ENCODE data around the gene MAN2B2.

MAN2B2 gene

DNA sequence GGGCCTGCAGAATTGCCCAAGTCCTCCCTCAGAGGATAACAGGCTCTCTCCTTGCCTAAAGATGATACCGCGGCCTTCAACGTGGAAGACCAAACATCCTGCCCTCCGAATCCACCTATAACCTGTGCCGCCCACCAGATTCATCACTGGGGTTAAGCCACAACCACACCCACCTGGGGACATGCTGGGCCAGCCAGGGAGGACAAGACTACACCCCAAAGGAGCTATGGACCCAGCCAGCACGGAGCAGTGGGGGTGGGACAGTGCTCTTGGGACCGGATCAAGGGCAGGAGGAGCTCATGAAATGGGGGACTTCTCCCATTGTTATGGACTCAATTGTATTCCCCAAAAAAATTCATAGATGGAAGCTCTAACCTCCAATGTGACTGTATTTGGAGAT, 6.8 kb upstream of the MAN2B2 start:
- DNase-seq: no peak

DNA sequence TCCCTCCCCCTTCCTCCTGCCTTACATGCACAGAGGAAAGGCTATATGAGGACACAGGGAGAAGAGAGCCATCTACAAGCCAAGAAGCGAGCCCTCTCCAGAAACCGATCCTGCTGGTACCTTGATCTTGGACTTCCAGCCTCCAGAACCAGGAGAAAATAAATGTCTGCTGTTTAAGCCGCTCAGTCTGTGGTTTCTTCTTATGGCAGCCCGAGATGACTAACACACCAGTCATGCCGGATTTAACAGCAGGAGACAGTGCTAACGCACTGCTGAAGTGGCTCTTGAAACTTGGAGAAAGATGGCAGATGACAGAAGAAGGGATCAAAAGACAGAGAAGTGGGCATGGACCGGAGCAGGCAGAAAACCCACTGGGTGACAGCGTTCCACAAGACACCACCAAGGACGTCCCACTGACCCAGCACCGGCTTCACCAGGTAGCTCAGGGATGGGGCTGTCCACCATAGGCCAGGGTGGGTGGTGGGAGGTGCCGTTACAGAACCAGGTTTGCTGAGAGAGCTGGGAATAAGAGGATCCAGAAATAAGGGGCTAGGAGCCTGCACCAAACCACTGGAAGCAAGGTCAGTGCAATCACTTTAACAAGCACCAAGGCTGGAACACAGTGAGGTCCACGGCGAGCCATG, 6.2 kb upstream of the MAN2B2 start:
- DNase-seq: peak; percentile 72

- no peak for DNase-seq
Measured at GRCh38 chr4:6571608-6572007, 3.4 kb upstream of the MAN2B2 start.

DNA sequence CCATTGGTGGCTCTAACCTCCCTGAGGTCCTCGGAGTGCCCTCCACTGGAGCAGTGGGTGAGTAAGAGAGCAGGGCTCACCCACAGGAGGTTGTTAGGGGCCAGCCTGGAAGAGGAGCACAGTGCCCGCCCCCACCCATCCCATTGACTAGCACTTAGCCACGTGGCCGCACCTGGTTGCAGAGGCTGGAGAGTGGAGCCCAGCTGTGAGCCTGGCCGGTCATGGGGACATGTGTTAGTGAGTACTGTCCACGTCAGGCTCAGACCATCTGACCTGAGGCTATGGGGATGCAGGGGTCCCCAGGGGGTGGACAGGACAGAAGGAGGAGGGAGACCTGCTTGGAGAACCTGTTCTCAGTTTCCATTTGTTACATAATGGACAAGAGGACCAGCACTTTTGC, 1.4 kb upstream of the MAN2B2 start:
- DNase-seq: no peak

DNA sequence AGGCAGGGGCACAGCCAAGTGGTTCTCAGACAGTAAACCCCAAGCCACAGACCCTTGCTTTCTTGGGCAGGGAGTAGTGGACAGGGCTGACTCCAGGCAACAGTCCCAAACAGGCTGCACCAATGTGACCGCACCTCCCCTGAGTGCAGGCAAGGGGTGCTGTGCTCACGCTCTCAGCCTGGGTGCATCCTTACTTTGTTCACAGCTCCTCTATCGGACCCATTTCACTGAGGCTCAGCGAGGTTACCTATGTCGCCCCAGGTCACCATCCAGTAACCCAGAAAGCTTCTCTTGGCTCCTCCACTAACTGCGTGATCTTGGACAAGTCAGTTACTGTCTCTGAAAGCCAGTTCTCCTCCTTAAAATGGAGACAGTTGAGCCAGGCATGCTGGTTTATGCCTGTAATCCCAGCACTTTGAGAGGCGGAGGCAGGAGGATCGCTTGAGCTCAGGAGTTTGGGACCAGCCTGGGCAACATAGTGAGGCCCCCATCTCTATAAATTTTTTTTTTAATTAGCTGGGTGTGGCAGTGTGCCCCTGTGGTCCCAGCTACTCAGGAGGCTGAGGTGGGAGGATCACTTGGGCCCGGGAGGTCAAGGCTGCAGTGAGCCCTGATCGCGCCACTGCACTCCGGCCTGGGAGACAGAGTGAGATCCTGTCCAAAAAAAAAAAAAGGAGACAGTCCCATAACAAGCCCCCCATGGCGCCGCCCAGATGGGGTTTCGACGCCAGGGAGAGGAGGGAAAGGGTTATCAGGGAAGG, 823 bp upstream of the MAN2B2 start:
- DNase-seq: no peak

DNA sequence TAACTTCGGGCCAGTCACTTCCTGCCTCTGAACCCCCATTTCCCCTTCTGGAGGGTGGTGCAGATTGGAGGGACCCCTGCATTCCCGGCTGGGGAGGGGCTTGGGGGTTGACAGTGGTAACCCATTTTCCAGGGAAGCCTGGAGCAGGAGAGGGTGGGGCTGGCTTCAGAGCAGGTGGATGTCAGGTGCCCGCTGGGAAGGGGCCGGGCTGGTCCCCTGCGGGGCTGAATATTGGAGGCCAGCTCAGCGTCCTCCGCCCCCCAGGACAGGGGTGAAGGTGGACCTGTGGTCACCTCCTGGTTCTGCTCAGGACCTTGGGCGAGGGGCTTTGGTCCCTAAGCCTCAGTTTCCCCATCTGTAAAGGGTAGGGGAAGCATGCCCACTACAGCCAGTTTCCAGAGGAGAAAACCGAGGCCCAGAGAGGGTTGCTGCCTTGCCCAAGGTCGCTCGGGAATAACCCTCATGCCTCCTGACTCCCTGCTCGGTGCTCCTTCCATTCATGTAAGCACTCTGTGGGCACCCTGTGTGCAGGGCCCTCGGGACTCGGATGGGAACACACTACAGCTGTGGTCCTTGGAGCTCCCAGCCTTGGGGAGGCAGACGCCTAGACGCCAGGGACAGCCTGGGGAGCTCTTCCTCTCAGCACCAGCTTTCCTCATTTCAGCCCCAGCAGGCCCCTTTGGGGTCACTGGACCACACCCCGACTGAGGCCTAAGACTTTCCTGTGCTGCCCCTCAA, 683 bp downstream of the MAN2B2 start:
- DNase-seq: no peak

DNA sequence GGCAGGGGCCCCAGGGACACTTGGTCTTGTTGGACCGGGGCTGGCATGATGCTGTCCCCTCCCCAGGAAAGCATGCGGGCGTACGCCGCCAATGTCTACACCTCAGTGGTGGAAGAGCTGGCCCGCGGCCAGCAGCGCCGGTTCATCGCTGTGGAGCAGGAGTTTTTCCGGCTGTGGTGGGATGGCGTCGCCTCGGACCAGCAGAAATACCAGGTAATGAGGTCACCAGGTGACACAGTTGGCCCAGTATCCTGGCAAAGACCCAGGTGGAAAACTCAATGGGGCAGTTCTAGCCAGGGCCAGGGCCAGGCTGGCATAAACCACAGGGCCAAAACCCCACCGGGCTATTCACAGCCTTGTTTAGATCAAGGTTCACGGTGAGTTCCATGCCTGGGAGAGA, 1.5 kb downstream of the MAN2B2 start:
- DNase-seq: no peak

DNA sequence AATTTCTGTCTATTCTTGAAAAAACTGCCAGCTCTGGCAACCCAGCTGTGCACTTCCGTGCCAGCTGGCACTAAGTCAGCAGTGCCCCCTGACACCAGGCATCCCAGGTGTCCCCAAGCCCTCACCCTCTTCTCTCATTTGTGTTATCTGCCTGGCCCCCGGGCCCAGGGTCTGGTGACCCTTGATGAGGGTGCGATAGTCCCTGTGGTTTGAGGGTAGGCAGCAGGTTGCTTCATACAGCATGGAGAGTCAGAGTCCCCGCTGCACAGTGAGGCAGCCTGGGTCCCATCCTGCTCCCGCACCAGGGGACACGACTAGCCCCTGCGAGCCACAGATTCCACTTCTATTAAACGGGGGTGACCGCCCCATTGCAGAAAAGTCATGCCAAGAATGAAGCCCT, 1.9 kb downstream of the MAN2B2 start:
- DNase-seq: no peak

- no peak for DNase-seq
Measured at GRCh38 chr4:6577409-6577808, 2.4 kb downstream of the MAN2B2 start.

DNA sequence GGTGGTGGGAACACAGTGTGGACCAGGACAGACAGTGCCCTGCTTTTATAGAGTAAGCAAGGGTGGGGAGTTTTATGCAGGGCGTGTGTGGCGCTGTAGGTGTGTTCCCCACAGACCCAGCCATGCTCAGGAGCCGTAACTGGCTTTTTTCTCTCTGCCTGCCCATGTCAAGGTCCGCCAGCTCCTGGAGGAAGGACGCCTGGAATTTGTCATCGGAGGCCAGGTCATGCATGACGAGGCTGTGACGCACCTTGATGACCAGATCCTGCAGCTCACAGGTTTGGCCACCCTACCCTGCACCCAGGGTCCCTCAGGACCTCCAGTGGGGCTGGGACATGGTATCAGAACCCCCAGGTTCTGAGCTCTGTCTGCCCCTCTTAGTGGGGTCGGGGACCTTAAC, 3.2 kb downstream of the MAN2B2 start:
- no peak for DNase-seq

DNA sequence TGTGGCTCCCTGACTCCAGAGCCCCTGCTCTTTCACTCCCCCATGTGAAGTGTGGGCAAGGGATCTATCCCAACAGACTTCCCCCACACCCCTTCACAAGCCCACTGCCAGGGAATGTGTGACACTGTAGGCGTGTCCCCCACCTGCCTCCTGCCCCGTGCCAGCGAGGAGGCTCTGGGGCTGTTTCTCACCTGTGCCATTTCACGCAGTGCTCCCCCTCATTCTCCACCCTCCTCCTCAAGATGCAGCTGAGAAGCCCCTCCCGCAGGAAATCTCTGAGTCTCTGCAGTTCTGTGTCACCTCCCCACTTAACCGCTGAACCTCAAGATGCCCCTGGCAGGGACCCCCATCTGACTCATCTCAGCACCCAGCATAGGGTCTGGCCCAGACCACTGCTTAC, 5.4 kb downstream of the MAN2B2 start:
- no peak for DNase-seq

- DNase-seq: no peak
Measured at GRCh38 chr4:6581566-6582121, 6.7 kb downstream of the MAN2B2 start.

- DNase-seq: no peak
Measured at GRCh38 chr4:6582889-6583490, 8.0 kb downstream of the MAN2B2 start.

GRCh38 chr4:6584865-6585264, 9.9 kb downstream of the MAN2B2 start:
- DNase-seq: no peak

GRCh38 chr4:6586715-6587325, 11.8 kb downstream of the MAN2B2 start:
- DNase-seq: no peak

- DNase-seq: no peak
Measured at GRCh38 chr4:6589444-6589843, 14.5 kb downstream of the MAN2B2 start.

GRCh38 chr4:6591313-6591712, 16.3 kb downstream of the MAN2B2 start:
- DNase-seq: no peak

- no peak for DNase-seq
Measured at GRCh38 chr4:6591781-6592180, 16.8 kb downstream of the MAN2B2 start.

GRCh38 chr4:6592804-6593563, 18.0 kb downstream of the MAN2B2 start:
- no peak for DNase-seq

DNA sequence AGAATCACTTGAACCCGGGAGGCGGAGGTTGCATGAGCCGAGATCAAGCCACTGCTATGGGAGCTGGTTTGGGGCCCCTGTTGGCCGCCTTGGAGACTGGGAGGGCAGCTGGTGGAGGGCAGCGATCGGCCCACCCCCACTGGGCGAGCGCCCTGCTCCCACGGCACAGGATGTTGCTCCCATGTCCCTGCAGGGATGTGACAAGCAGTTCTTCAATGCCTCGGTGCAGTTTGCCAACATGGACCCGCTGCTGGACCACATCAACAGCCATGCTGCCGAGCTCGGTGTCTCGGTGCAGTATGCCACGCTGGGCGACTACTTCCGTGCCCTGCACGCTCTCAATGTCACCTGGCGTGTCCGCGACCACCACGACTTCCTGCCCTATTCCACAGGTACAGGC, 19.4 kb downstream of the MAN2B2 start:
- no peak for DNase-seq

DNA sequence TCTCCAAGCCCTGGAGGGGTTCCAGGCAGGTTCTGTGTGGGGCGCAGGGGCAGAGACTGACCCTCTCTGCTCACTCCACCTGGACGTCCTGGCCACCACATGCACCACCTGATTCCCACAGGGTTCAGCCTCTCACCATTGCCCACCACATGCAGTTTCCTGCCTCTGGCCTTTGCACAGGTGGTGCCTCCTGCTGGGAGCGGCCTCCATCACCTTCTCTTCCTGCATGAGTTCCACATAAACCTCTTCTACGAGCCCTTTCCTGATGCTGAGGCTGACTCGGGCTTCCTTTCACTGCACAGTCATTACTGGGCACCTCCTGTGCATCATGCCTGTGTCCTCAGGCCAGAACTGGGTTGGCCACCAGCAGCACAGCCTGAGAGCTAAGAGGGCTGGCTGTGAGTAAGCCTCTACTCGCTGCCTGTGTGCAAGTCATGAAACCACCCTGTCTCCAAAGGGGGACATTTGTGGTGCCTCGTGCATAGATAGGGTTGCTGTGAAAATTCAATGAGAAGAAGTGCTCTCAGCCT, 19.9 kb downstream of the MAN2B2 start:
- DNase-seq: no peak
